Subcutaneous preadipocyte (primary cell): ENCODE measurements around the gene CAPN9. TPM values are rescaled to one million over a fixed set of nuclear protein-coding genes. Genes with fewer than 3 reads are reported as not detected.

Source experiments
- small RNA-seq: library from RNA; depleted of rRNA; stranded (forward); fragments of <200 nt; gene quantifications from one replicate; pipeline ENCODE3, GENCODE V24; 2012
- total RNA-seq: library from RNA; depleted of rRNA; stranded (reverse); fragments of >200 nt; gene quantifications from 2 replicates; pipeline ENCODE4 v1.2.3, GENCODE V29; 2012

CAPN9 gene, protein sequence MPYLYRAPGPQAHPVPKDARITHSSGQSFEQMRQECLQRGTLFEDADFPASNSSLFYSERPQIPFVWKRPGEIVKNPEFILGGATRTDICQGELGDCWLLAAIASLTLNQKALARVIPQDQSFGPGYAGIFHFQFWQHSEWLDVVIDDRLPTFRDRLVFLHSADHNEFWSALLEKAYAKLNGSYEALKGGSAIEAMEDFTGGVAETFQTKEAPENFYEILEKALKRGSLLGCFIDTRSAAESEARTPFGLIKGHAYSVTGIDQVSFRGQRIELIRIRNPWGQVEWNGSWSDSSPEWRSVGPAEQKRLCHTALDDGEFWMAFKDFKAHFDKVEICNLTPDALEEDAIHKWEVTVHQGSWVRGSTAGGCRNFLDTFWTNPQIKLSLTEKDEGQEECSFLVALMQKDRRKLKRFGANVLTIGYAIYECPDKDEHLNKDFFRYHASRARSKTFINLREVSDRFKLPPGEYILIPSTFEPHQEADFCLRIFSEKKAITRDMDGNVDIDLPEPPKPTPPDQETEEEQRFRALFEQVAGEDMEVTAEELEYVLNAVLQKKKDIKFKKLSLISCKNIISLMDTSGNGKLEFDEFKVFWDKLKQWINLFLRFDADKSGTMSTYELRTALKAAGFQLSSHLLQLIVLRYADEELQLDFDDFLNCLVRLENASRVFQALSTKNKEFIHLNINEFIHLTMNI
- total RNA-seq = not detected in 2 replicates

DNA sequence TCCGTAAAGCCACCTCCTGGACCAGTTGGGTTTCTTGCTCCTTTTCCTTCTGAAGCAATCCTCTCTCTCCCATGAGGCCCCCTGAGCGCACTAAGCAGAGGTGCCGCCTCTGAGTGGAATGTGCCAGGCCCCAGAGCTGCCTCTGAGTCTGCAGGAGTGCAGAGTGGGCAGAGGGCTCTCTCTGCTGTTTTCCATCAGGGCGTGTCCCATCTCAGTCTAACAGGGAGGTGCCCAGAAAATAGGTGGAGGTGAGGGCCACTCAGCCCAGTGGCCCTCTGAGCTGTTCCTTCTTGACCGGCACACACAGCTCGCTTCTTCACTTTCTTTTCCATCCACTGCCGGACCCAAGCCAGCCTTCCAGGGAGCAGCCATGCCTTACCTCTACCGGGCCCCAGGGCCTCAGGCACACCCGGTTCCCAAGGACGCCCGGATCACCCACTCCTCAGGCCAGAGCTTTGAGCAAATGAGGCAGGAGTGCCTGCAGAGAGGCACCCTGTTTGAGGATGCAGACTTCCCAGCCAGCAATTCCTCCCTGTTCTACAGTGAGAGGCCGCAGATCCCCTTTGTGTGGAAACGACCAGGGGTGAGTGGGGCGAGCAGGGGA lies at the start of gene CAPN9:
TSS of gene CAPN9 (plus strand) at position 262 of the 604 bp plus-strand sequence. CDS start at position 371, 109 bp downstream.

DNA sequence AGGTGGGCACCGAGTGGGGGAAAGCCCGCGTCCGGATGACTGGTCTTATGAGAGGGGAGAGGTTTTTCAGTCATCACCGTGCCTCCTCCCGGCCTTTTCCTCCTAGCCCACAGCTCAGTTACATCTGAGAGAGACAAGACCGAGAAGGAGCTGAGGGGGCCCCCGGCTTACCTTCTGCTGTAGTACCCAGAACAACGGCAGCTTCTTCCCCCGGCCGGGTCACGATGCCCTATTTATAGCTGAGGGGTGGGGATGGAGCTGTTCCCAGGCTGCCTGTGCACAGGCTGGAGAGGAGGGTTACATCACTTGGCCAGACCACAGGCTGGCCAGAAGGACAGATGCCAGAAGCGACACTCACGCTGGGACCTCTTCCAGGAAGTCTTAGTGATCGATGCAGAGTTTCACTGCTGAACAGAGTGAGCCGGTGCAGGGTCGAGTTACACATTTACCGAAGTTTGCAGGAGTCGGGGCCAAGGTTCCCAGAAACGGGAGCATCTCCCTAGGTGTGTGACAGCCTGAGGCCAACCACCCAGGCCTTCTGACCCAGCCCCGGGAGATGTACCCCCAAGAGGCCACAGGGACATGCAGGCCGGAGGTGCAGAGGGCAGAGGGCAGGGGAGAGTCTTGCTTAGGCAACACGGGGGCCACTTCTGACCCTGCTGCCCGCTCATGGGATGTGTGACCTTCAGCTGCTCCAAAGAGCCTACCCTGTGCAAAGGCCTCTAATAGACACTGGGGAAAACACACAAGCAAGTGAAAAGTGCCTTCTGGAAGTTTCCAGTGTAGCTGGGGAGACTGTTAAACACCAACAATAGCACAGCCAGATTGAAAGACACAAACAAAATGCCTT lies 33.0 kb upstream of the CAPN9 start, which contains the start of gene AGT:
TSS of gene AGT (minus strand) at position 208 of the 850 bp plus-strand sequence. CDS start 3,299 bp downstream, outside the sequence.

Small RNA genes within 50 kb of the gene (small RNA-seq; reads per million reads assigned to genes)
- gene RNA5SP79 = 0.16 reads per million

Other genes starting within 250 kb of the CAPN9 start
- 17.6 and 23.3 TPM in 2 replicates for gene COG2, start 104.9 kb upstream of the CAPN9 start, total RNA-seq
- 0.73 TPM in 1 of 2 replicates, not detected in the other for gene AGT, start 33.3 kb upstream of the CAPN9 start, total RNA-seq
- 37.3 and 43.0 TPM in 2 replicates for gene C1orf198, start 121.1 kb downstream of the CAPN9 start, total RNA-seq
- gene TTC13, start 231.5 kb downstream of the CAPN9 start, total RNA-seq = 7.3 and 8.2 TPM in 2 replicates
- 10.4 and 17.6 TPM in 2 replicates for gene ARV1, start 231.7 kb downstream of the CAPN9 start, total RNA-seq